SH-SY5Y (cell line): ENCODE measurements around the gene ALOX12B.

Source experiments
- GATA2 ChIP-seq: IDR thresholded peaks from 2 replicates; pipeline ENCODE4 v1.6.1; 2011; ENCODE audit warnings: mild to moderate bottlenecking, low read depth, low read length
- GATA3 ChIP-seq: IDR thresholded peaks from 2 replicates; pipeline ENCODE4 v1.6.1; 2011; ENCODE audit warnings: low read depth, mild to moderate bottlenecking, low read length, moderate library complexity

DNA sequence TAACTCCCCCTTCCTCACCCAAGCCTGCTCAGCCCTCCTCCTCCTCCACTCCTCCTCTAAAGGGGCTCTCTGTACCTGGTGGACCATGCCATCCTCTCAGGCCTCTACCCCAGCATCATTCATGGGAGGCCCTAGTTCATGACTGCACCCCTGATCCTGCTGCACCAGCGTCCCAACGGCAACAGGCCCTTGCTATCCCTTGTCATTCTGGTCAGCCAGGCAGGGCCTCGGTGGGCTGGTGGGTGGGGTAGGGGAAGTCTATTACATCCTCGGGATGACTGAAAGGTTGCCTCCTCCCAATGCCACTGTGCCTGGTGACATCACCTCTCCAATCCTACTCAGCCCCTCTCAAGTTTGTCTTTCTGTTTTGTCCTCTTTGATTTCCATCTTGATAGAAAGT is 19.7 kb downstream of the ALOX12B start:
- TF ChIP-seq GATA3 (no peak), GATA2 (no peak)
